HepG2 (cell line): ENCODE measurements around the gene IRGM. TPM values are rescaled to one million over a fixed set of nuclear protein-coding genes. Genes with fewer than 3 reads are reported as not detected.

ENCODE experiments used
- ATAC-seq: fragments of 200-7000 bp; cut with Tn5 transposase; 3 replicates; pipeline ENCODE4 v1.9.1; 2020; ENCODE audit warnings: mild to moderate bottlenecking, moderate library complexity
- BruUV-seq: library from RNA; stranded (reverse); fragments of 400-500 nt; replicated peaks from 2 replicates; lab custom pipeline; 2021; lab: Mats Ljungman, UMichigan
- CTCF ChIA-PET: fragments of 300-600 bp; formaldehyde crosslinking; extraction: SDS; loops from one replicate; lab custom pipeline; 2021; ENCODE audit warnings: low total read pairs, inconsistent platforms, low intra/inter-chr PET ratio; lab: Yijun Ruan, JAX
- POLR2A ChIA-PET: fragments of 350-600 bp; sonication (Branson Sonifier 250); formaldehyde crosslinking; loops from one replicate; lab custom pipeline; 2020; ENCODE audit warnings: antibody characterized with exemption, inconsistent platforms; lab: Yijun Ruan, JAX
- DNase-seq: peaks from one replicate; pipeline ENCODE4 v3.0.0-alpha.2; 2015; ENCODE audit warnings: low spot score
- FAIRE-seq: peaks from 3 replicates; lab custom pipeline; 2011; peaks lifted over from hg19 to GRCh38; lab: Jason Lieb, UNC
- H2AFZ ChIP-seq: one replicate; pipeline ENCODE4 v1.6.1; 2011; ENCODE audit warnings: low read length, inconsistent platforms
- H3K27ac ChIP-seq: fragments of 300-600 bp; 3 replicates; pipeline ENCODE4 v1.8.0; 2011; ENCODE audit warnings: mixed run types, mild to moderate bottlenecking, mixed read lengths, low read length, inconsistent platforms; ENCODE audit not compliant: insufficient read depth; ENCODE audit errors: extremely low read length
- H3K27me3 ChIP-seq, 2 experiments: fragments of 200-600 bp in 1 of 2; 2 replicates in 1 of 2; 3 replicates in 1 of 2; pipeline versions ENCODE4 v1.6.0 to v1.8.0; 2011; ENCODE audit warnings: low read length in 2 of 2, mild to moderate bottlenecking in 2 of 2, moderate library complexity in 2 of 2, inconsistent platforms in 1 of 2; ENCODE audit not compliant: insufficient read depth in 2 of 2, control insufficient read depth in 1 of 2
- H3K36me3 ChIP-seq, 2 experiments: fragments of 200-600 bp in 1 of 2; replicated peaks in 1 of 2; 2 replicates in 1 of 2; 3 replicates in 1 of 2; pipeline versions ENCODE4 v1.5.1 to v1.8.0; 2011; ENCODE audit warnings: low read length in 2 of 2, inconsistent platforms in 1 of 2; ENCODE audit not compliant: insufficient read depth in 2 of 2, control insufficient read depth in 1 of 2
- H3K4me1 ChIP-seq: 2 replicates; pipeline ENCODE4 v1.5.1; 2012; ENCODE audit warnings: low read length, inconsistent platforms; ENCODE audit not compliant: insufficient read depth
- H3K4me2 ChIP-seq: 2 replicates; pipeline ENCODE4 v1.6.0; 2011; ENCODE audit warnings: low read depth, low read length, inconsistent platforms
- H3K4me3 ChIP-seq, 3 experiments: fragments of 200-600 bp in 1 of 3; sonication (generic), shearing (Covaris generic) in 1 of 3; replicated peaks in 1 of 3; 2 replicates each; pipeline ENCODE4 v1.5.1; 2011 to 2016; ENCODE audit warnings: low read length in 3 of 3, inconsistent platforms in 2 of 3, low read depth in 2 of 3, mild to moderate bottlenecking in 2 of 3, control low read depth in 1 of 3, mixed read lengths in 1 of 3; ENCODE audit not compliant: insufficient read depth in 1 of 3
- H3K79me2 ChIP-seq: one replicate; pipeline ENCODE4 v1.6.1; 2011; ENCODE audit warnings: low read length, inconsistent platforms; ENCODE audit not compliant: insufficient read depth
- H3K9ac ChIP-seq: 2 replicates; pipeline ENCODE4 v1.6.0; 2011; ENCODE audit warnings: mild to moderate bottlenecking, low read depth, low read length, inconsistent platforms; ENCODE audit not compliant: insufficient read depth
- H3K9me3 ChIP-seq: 2 replicates; pipeline ENCODE4 v1.5.1; 2012; ENCODE audit warnings: mild to moderate bottlenecking, low read length
- H4K20me1 ChIP-seq: 2 replicates; pipeline ENCODE4 v1.6.0; 2011; ENCODE audit warnings: inconsistent platforms, mild to moderate bottlenecking, low read length, moderate library complexity; ENCODE audit not compliant: insufficient read depth
- CREM ChIP-seq, 2 experiments: sonication (generic) in 1 of 2; formaldehyde crosslinking in 1 of 2; IDR thresholded peaks; 2 replicates each; pipeline versions ENCODE4 v1.4.0 to v1.6.1; 2016 to 2020; ENCODE audit warnings: antibody characterized with exemption in 1 of 2, mild to moderate bottlenecking in 1 of 2, missing genetic modification reagents in 1 of 2
- GATA4 ChIP-seq: sonication (generic); IDR thresholded peaks from 2 replicates; pipeline ENCODE4 v1.6.1; 2016; ENCODE audit warnings: antibody characterized with exemption, low read depth, borderline replicate concordance
- MLLT10 ChIP-seq: sonication (generic); formaldehyde crosslinking; IDR thresholded peaks from 2 replicates; pipeline ENCODE4 v1.4.0; 2020; ENCODE audit warnings: missing genetic modification reagents
- TBX2 ChIP-seq: sonication (generic); formaldehyde crosslinking; IDR thresholded peaks from 2 replicates; pipeline ENCODE4 v1.5.0; 2020; ENCODE audit warnings: missing genetic modification reagents, mild to moderate bottlenecking, borderline replicate concordance
- ZNF180 ChIP-seq: sonication (generic); formaldehyde crosslinking; IDR thresholded peaks from 2 replicates; pipeline ENCODE4 v1.4.0; 2020; ENCODE audit warnings: low read depth, missing genetic modification reagents, borderline replicate concordance
- WGBS: methylation state at CpG from one replicate; pipeline ENCODE4 v1.1.6; 2017; ENCODE audit warnings: low lambda C conversion rate; 5-methylcytosine and 5-hydroxymethylcytosine counted together
- in situ Hi-C: cut with HindIII; loops from 2 replicates; pipeline ENCODE4 v1.10.0; 2017; ENCODE audit warnings: low pct_unique_long_range_greater_than_20kb; ENCODE audit not compliant: extremely low pct_ligation_motif_present
- intact Hi-C: fragments of 100-400 bp; cut with micrococcal nuclease; formaldehyde crosslinking; loops from one replicate; pipeline ENCODE4 v1.10.0; 2022; ENCODE audit not compliant: unreplicated experiment
- polyA plus RNA-seq, 8 experiments: library from polyadenylated mRNA; depleted of rRNA in 3 of 8; stranded (reverse) in 7 of 8; unstranded in 1 of 8; fragments of >200 nt; fragmentation: Illumina TruSeq in 4 of 8; extraction: Trizol in 4 of 8; gene quantifications; 2 replicates each; pipeline versions ENCODE4 v1.2.1 to v1.2.3, GENCODE V29; 2011 to 2016; ENCODE audit warnings: low read depth in 4 of 8, missing spikeins in 1 of 8, mixed read lengths in 1 of 8; ENCODE audit not compliant: insufficient read depth in 1 of 8
- total RNA-seq, 5 experiments: library from RNA; depleted of rRNA; stranded (reverse); fragments of >200 nt; fragmentation: Illumina TruSeq; extraction: Trizol; gene quantifications; 2 replicates each; pipeline ENCODE4 v1.2.3, GENCODE V29; 2016; ENCODE audit warnings: low read depth in 1 of 5
- TF ChIP-seq, protein P1 (sequence below): sonication (generic); formaldehyde crosslinking; IDR thresholded peaks from 2 replicates; pipeline ENCODE4 v1.5.1; 2020; ENCODE audit warnings: mild to moderate bottlenecking, moderate library complexity, missing genetic modification reagents

Gene IRGM
- total and polyA plus RNA-seq, 2 of the 13 experiments (the other 11 are each of a cell fraction or from before 2014, with no cell fraction given), result not detected

DNA sequence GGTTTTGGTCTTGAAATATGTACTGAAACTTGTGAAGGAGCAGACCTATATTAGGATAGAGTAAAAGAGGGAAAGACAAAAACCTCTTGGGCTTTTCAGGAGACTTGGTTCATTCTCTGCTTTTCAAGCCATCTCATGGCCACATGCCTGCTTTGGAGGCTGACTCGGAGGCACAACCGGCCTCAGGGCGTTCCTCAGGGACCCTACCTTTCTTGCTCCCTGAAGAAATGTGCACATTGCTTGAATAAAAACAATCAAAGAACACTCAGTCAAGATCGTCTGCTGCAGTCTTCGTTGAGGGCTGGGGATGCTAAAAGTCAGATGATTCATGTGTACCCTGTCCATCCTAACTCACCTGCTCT, 994 bp downstream of the IRGM start:
- Histone ChIP-seq H4K20me1 (no peaks in the 10 kb centered on the region), H3K9me3 (no peaks in the 10 kb centered on the region), H3K27ac (no peak overlapping the region), H3K4me1 (no peaks in the 10 kb centered on the region)
- WGBS, result 55% methylated on average over 5 of the region's 5 CpGs
- FAIRE-seq (no peak), DNase-seq (no peak)
- no peak for TF ChIP-seq GATA4
- TF ChIP-seq CREM (IDR thresholded peaks at IDR 0.05), result no peak
- no peak for TF ChIP-seq CREM (CRISPR knock-in tag; IDR thresholded peaks at IDR 0.05)
- TF ChIP-seq MLLT10 (CRISPR knock-in tag), result no peak
- TF ChIP-seq, protein P1, sequence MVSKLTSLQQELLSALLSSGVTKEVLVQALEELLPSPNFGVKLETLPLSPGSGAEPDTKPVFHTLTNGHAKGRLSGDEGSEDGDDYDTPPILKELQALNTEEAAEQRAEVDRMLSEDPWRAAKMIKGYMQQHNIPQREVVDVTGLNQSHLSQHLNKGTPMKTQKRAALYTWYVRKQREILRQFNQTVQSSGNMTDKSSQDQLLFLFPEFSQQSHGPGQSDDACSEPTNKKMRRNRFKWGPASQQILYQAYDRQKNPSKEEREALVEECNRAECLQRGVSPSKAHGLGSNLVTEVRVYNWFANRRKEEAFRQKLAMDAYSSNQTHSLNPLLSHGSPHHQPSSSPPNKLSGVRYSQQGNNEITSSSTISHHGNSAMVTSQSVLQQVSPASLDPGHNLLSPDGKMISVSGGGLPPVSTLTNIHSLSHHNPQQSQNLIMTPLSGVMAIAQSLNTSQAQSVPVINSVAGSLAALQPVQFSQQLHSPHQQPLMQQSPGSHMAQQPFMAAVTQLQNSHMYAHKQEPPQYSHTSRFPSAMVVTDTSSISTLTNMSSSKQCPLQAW (CRISPR knock-in tag), result 0 out of 2 replicates have a peak, but pooled peaks have one; percentile 12
- no peak for TF ChIP-seq ZNF180 (CRISPR knock-in tag)
- 0 out of 2 replicates have a peak, but pooled peaks have one; percentile 6 for TF ChIP-seq TBX2 (CRISPR knock-in tag)
- TF ChIP-seq, all 625 proteins: peak for 2
- H3K36me3 ChIP-seq, result no peaks in the 10 kb centered on the region
- H3K4me2 ChIP-seq, result no peak overlapping the region
- no peak for ATAC-seq
- CTCF ChIA-PET, result interaction anchor here (1.9 to 3.3 kb wide), 3 partner anchors 46 to 287 kb away, joined by 5 to 23 read pairs (median 16); no protein-coding TSS in a partner anchor
- POLR2A ChIA-PET, result interaction anchor here (1.5 kb wide), 1 partner anchor 147 kb away, joined by 4 read pairs; the partner anchor contains the start of gene RBM22
- no TSS peak for BruUV-seq
- no peak overlapping the region for H3K4me3 ChIP-seq
- no peak overlapping the region for H2AFZ ChIP-seq
- peaks cover 0 to 10% of the 10 kb centered on the region in 2 experiments; a peak in 1 of 5 replicates for H3K27me3 ChIP-seq
- no peak overlapping the region for H3K9ac ChIP-seq
- in situ Hi-C loops (loop anchor here (5.0 kb wide), 2 partner anchors 45 to 285 kb away; no protein-coding TSS in a partner anchor), intact Hi-C loops (loop anchor here (1.0 to 5.0 kb wide), 3 partner anchors 46 to 286 kb away; no protein-coding TSS in a partner anchor)
- H3K79me2 ChIP-seq, result no peaks in the 10 kb centered on the region
